ENCODE data around the gene KLF11. TPM values are rescaled to one million over a fixed set of nuclear protein-coding genes. Genes with fewer than 3 reads are reported as not detected.
A peak's percentile ranks its signal among the peaks of the same experiment; 100 is the strongest.

Gene KLF11
- polyA plus RNA-seq, 3 donors: 21.0 to 69.8 (median 25.3) TPM

DNA sequence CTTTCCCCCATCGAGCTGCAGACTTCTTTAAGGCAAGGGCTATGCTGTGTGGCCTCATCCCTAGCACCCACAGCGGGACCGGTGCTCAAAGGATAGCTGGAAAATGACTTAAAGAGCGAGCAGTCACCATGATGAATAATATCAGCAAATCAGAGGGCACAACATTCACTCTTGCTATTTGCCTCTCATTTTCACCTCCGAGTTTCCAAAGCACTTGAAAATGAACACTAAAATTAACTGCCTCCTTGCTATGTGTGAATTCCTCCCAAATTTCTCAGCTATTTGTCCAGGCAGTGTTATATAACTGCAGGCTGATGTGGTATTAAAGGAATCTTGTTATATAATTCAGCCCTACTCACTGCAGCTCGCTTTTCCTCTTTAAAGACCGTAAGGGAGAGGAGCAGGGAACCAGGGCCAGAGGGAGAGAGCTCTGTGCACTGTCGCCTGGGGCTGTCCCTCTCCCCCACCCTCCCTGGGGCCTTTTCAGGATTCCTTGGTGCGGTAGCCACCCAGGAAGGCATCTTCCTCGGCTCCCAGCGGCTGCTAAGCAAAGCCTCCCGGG lies 35.4 kb downstream of the KLF11 start:
- H3K4me3 Mint-ChIP-seq: peak overlapping the region in 1 of 2 donors; percentile 86
- H3K4me3 ChIP-seq (replicated peaks in 1 of 3; ENCODE audit: low read depth in 2 of 3, low read length in 3 of 3): peak overlapping the region in 1 of 3 experiments; percentile 54
- H3K27me3 ChIP-seq (ENCODE audit: control insufficient read depth in 2 of 2, insufficient read depth in 2 of 2, low read length in 2 of 2): peaks cover 71 to 92% of the 10 kb centered on the region in 2 donors
- H3K36me3 Mint-ChIP-seq: peaks cover 0 to 9% of the 10 kb centered on the region in 2 donors
- TF ChIP-seq, protein P1, sequence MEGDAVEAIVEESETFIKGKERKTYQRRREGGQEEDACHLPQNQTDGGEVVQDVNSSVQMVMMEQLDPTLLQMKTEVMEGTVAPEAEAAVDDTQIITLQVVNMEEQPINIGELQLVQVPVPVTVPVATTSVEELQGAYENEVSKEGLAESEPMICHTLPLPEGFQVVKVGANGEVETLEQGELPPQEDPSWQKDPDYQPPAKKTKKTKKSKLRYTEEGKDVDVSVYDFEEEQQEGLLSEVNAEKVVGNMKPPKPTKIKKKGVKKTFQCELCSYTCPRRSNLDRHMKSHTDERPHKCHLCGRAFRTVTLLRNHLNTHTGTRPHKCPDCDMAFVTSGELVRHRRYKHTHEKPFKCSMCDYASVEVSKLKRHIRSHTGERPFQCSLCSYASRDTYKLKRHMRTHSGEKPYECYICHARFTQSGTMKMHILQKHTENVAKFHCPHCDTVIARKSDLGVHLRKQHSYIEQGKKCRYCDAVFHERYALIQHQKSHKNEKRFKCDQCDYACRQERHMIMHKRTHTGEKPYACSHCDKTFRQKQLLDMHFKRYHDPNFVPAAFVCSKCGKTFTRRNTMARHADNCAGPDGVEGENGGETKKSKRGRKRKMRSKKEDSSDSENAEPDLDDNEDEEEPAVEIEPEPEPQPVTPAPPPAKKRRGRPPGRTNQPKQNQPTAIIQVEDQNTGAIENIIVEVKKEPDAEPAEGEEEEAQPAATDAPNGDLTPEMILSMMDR (IDR thresholded peaks at IDR 0.05): no peak
- H3K36me3 ChIP-seq (replicated peaks in 1 of 2; ENCODE audit: control insufficient read depth in 1 of 2, insufficient read depth in 2 of 2, low read length in 2 of 2): no peaks in the 10 kb centered on the region
- intact Hi-C loops (cut with micrococcal nuclease): loop anchor here in 1 of 2 donors (5.0 kb wide), 1 partner anchor 589 kb away; no protein-coding TSS in a partner anchor
- peaks cover 86 to 92% (median 89%) of the 10 kb centered on the region in 3 donors for H3K27me3 Mint-ChIP-seq (ENCODE audit: low read depth in 3 of 3)
- H3K9me3 ChIP-seq (replicated peaks in 1 of 2; ENCODE audit: control insufficient read depth in 1 of 2, insufficient read depth in 1 of 2, low read length in 2 of 2): peaks cover 0 to 14% of the 10 kb centered on the region in 2 donors
- no peak overlapping the region for H3K27ac ChIP-seq (ENCODE audit: low read depth in 1 of 2, low read length in 2 of 2)
- no peak overlapping the region for H3K27ac Mint-ChIP-seq
- peaks cover 12% of the 10 kb centered on the region for H3K4me1 Mint-ChIP-seq
- H3K9me3 Mint-ChIP-seq: peaks cover 0 to 13% (median 6%) of the 10 kb centered on the region in 7 donors
- peaks cover 8 to 17% of the 10 kb centered on the region in 2 donors for H3K4me1 ChIP-seq (ENCODE audit: control insufficient read depth in 1 of 2, insufficient read depth in 2 of 2, low read length in 2 of 2)
- H3K4me2 ChIP-seq (replicated peaks; ENCODE audit: extremely low read depth, low read length, poor library complexity, severe bottlenecking): peak overlapping the region; percentile 68
- H4K20me1 ChIP-seq (ENCODE audit: insufficient read depth, low read length): no peaks in the 10 kb centered on the region
- no peak for DNase-seq
- peak overlapping the region; percentile 56 for H2AFZ ChIP-seq (ENCODE audit: insufficient read depth, low read depth, low read length, poor library complexity, severe bottlenecking)
- WGBS (ENCODE audit: insufficient coverage): 34% methylated on average over 7 of the region's 12 CpGs
- no peaks in the 10 kb centered on the region for H3K79me2 ChIP-seq (ENCODE audit: insufficient read depth, low read length)
- no peak overlapping the region for H3K9ac ChIP-seq (ENCODE audit: insufficient read depth, low read length, poor library complexity, severe bottlenecking)

DNA sequence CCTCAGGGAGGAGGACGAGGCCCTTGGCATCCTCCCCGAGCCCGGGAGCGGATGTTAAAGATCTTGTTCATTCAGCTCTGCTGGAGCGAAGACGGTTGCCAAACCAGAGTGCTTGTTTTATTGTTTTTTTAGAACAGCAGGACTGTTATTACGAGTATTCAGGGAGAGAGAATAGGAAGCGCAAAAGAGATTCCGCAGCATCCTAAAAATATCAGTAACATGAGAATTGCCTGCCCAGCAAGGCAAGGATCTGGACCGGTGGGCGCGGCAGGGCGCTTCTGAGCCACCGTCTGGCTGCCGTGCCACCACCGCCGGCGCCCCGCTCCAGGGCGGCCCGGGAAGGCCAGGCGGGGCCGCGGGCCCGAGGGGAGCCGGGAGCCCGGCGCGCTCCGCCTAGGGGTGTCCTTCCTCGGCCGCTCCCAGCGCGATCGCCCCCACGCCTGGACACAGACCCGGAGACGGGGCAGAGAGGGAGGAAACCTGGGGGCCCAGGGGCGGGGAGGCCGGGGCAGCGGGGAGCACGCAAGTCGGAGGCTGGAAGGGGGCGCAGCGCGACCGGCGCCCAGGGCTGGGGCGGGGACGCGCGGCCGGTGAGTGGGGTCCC lies 36.0 kb downstream of the KLF11 start:
- intact Hi-C loops (cut with micrococcal nuclease): loop anchor here in 1 of 2 donors (5.0 kb wide), 1 partner anchor 588 kb away; no protein-coding TSS in a partner anchor
- no peak overlapping the region for H3K27ac Mint-ChIP-seq
- Histone ChIP-seq H3K4me2 (replicated peaks; ENCODE audit: extremely low read depth, low read length, poor library complexity, severe bottlenecking) (peak overlapping the region; percentile 68), H3K79me2 (ENCODE audit: insufficient read depth, low read length) (no peaks in the 10 kb centered on the region), H3K4me1 (ENCODE audit: control insufficient read depth in 1 of 2, insufficient read depth in 2 of 2, low read length in 2 of 2) (peaks cover 8 to 17% of the 10 kb centered on the region in 2 donors), H3K9ac (ENCODE audit: insufficient read depth, low read length, poor library complexity, severe bottlenecking) (peak overlapping the region; percentile 15), H4K20me1 (ENCODE audit: insufficient read depth, low read length) (no peaks in the 10 kb centered on the region), H3K27me3 (ENCODE audit: control insufficient read depth in 2 of 2, insufficient read depth in 2 of 2, low read length in 2 of 2) (peaks cover 74 to 92% of the 10 kb centered on the region in 2 donors), H3K36me3 (replicated peaks in 1 of 2; ENCODE audit: control insufficient read depth in 1 of 2, insufficient read depth in 2 of 2, low read length in 2 of 2) (no peaks in the 10 kb centered on the region), H3K4me3 (replicated peaks in 1 of 3; ENCODE audit: low read depth in 2 of 3, low read length in 3 of 3) (peak overlapping the region in 1 of 3 experiments; percentile 54), H3K9me3 (replicated peaks in 1 of 2; ENCODE audit: control insufficient read depth in 1 of 2, insufficient read depth in 1 of 2, low read length in 2 of 2) (peaks cover 0 to 14% of the 10 kb centered on the region in 2 donors), H3K27ac (ENCODE audit: low read depth in 1 of 2, low read length in 2 of 2) (no peak overlapping the region), H2AFZ (ENCODE audit: insufficient read depth, low read depth, low read length, poor library complexity, severe bottlenecking) (peak overlapping the region; percentile 56)
- WGBS (ENCODE audit: insufficient coverage): 1% methylated on average over 53 of the region's 53 CpGs
- H3K9me3 Mint-ChIP-seq: peaks cover 0 to 13% (median 6%) of the 10 kb centered on the region in 7 donors
- H3K4me3 Mint-ChIP-seq: peak overlapping the region; percentile 29 to 86
- TF ChIP-seq, protein P1 (IDR thresholded peaks at IDR 0.05): no peak
- peaks cover 0 to 9% of the 10 kb centered on the region in 2 donors for H3K36me3 Mint-ChIP-seq
- H3K4me1 Mint-ChIP-seq: peaks cover 12% of the 10 kb centered on the region
- H3K27me3 Mint-ChIP-seq (ENCODE audit: low read depth in 3 of 3): peaks cover 85 to 92% (median 87%) of the 10 kb centered on the region in 3 donors
- DNase-seq: no peak
